Skeletal muscle cell (primary cell): ENCODE measurements around the gene GREB1.

Source experiments
- DNase-seq: peaks from one replicate; pipeline ENCODE4 v3.0.0-alpha.2; 2010; ENCODE audit warnings: low read depth
- H3K4me3 ChIP-seq: 2 replicates; pipeline ENCODE4 v1.5.1; 2011; ENCODE audit warnings: low read depth, mild to moderate bottlenecking, control low read depth, low read length, moderate library complexity

The GREB1 gene

DNA sequence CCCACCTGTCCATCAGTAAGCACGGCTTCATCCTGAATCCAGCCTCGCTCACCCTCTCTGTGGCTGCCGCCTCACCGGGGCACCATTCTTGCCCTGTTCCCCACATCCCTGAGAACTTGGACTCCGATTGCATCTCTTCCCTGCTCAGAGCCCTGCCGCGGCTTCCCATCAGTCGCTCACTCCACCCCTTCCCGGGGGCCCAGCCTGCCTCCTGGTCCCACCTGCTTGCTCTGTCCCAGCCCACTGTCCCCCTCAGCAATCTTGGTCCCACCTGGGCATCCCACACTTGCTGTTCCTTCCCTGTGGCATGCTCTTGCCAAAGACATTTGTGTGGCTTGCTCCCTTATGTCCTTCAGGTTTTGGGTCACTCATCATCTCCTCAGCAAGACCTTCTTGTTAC is 56.3 kb downstream of the GREB1 start:
- no peak for DNase-seq
- H3K4me3 ChIP-seq, result no peak overlapping the region

DNA sequence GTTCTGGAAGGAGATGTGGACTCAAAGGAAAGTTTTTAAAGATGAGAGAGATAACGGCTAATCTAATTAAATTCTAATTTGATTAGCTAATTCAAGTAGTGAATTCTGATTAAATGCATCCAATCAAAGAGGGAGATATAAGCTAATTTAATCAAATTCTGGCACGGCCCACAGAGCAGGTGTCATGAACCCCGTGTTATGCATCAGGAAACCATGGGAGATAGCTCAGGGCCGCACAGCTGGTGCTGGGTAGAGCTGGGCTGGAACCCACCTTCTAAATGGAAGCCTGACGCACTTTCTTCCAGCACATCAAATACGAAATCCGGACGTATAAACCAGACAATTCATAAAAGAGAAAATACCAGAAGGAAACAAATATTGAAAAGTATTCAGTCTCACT is 57.2 kb downstream of the GREB1 start:
- no peak overlapping the region for H3K4me3 ChIP-seq
- DNase-seq, result no peak

DNA sequence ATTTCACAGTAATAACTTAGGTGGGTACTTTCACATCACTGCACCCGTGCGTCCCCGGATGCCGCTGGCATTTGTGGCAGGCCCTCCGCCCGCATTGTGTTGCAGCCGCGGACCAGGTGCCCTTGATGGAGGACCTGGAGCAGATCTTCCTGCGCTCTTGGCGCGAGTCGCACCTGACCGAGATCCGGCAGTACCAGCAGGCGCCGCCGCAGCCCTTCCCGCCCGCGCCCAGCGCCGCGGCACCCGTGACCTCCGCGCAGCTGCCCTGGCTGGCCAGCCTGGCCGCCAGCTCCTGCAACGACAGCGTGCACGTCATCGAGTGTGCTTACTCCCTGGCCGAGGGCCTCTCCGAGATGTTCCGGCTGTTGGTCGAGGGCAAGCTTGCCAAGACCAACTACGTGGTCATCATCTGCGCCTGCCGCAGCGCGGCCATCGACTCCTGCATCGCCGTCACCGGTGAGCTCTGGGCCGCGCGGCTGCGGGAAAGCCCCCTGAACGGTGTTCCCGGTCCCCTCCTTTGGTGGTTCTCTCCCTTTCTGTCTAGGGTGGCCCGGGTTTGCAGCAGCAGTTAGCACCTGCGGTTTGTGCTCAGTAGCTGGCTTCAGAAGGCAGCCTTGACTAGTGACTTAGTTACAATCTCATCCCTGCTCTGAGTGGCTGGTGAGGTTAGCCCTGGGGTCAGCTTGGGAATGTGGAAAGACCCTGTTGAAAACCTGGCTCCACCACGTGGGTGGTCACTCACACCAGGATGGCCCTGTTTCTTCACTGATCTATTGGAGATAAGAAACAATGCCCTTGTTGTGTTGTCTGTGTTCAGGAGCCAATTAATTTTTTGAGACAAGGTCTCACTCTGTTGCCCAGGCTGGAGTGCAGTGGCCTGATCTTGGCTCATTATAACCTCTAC is 59.1 kb downstream of the GREB1 start:
- H3K4me3 ChIP-seq, result no peak overlapping the region
- no peak for DNase-seq

DNA sequence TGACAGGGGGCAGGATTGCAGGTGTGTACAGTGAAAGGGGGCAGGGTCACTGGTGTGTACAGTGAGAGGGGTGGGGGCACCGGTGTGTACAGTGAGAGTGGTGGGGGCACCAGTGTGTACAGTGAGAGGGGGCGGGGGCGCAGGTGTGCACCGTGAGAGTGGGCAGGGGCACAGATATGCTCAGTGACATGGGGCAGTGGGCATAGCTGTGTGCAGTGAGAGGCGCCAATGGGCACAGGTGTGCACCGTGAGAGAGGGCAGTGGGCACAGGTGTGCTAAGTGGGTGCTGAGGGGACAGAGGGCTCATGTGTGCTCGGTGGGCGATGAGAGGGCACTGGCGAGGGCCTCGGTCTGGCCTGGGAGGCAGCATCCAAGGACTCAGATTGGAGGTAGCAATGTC is 63.0 kb downstream of the GREB1 start:
- no peak overlapping the region for H3K4me3 ChIP-seq
- DNase-seq, result no peak

GRCh38 chr2:11597538-11598225 is 63.8 kb downstream of the GREB1 start:
- DNase-seq, result no peak

GRCh38 chr2:11598228-11598731 is 64.4 kb downstream of the GREB1 start:
- DNase-seq, result no peak
- no peak overlapping the region for H3K4me3 ChIP-seq

More at GRCh38 chr2:11597538-11598225, 63.8 kb downstream of the GREB1 start:
- H3K4me3 ChIP-seq, result no peak overlapping the region

DNA sequence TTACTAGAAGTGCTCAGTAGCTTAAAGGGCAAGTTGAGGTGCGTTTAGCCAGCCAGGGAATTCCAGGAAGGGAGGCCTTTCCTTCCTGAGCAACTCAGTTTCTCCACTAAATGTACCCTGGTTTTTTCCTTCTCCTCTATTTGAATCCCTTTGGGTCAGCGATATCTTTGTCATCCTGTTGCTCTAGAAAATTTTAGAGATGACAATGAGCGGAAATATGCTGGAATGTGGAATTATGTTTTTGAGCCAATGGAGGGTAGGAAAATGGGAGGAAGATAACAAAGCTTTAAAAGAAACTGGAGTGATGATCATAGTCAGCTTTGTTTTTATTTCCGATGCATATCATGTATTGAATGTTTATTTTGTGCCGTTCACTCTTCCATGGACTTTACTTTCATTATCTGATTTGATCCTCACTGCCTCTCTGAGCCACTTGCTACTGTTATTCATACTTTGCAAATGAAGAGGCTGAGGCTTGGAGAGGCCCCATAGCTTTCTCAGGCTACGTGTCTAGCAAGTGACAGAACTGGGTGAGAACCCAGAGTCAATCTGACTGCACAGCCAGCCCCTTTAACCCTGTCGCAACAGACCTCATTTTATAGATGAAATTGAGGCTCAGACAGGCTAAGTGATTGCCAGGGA is 68.8 kb downstream of the GREB1 start:
- no peak overlapping the region for H3K4me3 ChIP-seq
- DNase-seq, result no peak

DNA sequence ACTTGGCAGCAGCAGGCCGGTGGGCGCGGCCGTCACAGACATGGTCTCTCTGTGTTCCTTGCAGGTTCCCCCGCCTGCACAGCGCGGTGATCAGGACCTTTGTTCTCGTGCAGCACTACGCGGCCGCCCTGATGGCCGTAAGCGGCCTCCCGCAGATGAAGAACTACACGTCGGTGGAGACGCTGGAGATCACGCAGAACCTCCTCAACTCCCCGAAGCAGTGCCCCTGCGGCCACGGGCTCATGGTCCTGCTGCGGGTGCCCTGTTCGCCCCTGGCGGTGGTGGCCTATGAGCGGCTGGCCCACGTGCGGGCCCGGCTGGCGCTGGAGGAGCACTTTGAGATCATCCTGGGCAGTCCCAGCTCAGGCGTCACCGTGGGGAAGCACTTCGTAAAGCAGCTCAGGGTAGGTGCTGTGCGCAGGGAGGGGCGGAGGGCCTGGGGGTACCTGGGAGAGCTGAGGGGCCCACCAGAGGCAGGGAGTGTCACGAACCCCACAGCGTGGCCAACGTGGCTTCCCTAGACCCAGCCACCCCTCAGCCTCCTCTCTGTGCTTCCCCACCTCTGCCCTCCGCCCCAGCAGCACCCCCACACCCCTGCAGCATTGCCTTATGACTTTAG is 76.9 kb downstream of the GREB1 start:
- no peak for DNase-seq
- no peak overlapping the region for H3K4me3 ChIP-seq

DNA sequence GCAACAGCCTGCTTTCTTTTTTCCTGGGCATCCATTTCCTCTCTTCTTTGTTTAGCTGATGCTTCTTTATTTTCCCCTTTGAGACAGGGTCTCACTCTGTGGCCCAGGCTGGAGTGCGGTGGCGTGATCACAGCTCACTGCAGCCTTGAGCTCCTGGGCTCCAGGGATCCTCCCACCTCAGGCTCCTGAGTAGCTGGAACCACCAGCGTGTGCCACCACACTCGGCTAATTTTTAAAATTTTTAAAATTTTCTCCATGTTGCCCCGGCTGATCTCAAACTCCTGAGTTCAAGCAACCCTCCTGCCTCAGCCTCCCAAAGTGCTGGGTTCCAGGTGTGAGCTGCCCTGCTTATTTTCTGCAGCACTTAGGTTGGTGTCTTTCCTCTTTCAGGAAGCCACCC is 77.4 kb downstream of the GREB1 start:
- H3K4me3 ChIP-seq, result no peak overlapping the region
- DNase-seq, result no peak

- H3K4me3 ChIP-seq, result no peak overlapping the region
- DNase-seq, result no peak
Observed at GRCh38 chr2:11612553-11613215, 78.8 kb downstream of the GREB1 start.

DNA sequence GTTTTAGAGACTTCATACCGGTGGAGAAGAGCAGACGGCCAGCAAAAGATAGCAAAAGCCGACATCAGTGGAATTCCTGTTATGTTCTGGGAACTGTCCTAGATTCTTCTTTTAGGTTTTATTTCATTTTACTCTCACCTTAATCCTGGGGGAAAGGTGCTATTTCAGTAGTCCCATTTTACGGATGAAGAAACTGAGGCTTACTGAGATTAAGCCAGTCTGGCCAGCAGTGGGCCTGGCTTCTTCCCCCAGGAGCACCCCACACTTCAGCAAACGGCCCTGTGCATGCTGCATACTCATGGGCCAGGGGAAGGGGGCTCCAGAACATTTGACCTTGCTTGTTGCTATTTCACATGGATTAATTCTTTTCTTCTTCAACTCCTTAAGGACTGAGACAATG is 79.5 kb downstream of the GREB1 start:
- no peak for DNase-seq
- no peak overlapping the region for H3K4me3 ChIP-seq

GRCh38 chr2:11615209-11615608 is 81.4 kb downstream of the GREB1 start:
- no peak for DNase-seq
- H3K4me3 ChIP-seq, result no peak overlapping the region

GRCh38 chr2:11616097-11616687 is 82.3 kb downstream of the GREB1 start:
- no peak overlapping the region for H3K4me3 ChIP-seq
- no peak for DNase-seq

DNA sequence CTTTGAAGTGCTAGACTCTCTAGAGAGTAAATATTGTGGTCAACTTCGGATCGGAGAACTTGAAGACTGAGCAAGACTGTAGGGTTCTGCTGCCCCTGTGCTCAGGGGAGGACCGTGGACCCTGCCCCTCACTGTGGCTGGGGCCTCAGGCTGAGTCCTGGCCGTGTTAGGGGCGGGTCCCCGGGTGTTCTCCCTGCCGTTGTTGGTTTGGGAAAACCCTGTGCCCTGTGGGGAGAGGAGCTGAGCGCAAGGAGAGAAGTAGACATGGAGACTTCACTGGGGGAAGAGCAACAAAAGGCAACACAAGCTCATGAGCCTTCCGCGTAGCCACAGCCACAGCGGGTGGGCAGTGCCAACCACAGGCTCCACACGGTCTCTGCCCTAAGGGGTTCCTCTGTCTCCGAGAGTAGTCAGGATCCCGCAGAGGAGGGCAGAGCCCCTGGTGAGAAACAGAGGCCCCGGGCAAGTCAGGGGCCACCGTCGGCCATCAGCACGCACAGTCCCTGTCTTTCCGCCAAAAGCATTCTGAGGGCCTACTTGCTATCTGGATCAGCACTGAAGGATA is 83.1 kb downstream of the GREB1 start:
- H3K4me3 ChIP-seq, result no peak overlapping the region
- no peak for DNase-seq

- no peak overlapping the region for H3K4me3 ChIP-seq
Observed at GRCh38 chr2:11617527-11617926, 83.7 kb downstream of the GREB1 start.

GRCh38 chr2:11617984-11618707 is 84.3 kb downstream of the GREB1 start:
- no peak overlapping the region for H3K4me3 ChIP-seq
- DNase-seq, result no peak

More at GRCh38 chr2:11617527-11617926, 83.7 kb downstream of the GREB1 start:
- no peak for DNase-seq

DNA sequence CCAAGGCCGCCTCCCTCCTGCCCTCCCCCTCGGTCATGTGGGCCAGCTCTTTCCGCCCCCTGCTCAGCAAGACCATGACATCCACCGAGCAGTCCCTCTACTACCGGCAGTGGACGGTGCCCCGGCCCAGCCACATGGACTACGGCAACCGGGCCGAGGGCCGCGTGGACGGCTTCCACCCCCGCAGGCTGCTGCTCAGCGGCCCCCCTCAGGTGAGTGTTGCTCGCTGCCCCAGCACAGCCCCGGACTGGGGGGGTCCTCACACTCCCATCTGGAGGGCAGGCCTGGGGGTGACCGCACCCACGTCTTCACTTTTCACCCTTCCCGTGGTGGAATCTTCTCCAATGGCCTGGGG is 84.8 kb downstream of the GREB1 start:
- DNase-seq, result no peak
- no peak overlapping the region for H3K4me3 ChIP-seq

DNA sequence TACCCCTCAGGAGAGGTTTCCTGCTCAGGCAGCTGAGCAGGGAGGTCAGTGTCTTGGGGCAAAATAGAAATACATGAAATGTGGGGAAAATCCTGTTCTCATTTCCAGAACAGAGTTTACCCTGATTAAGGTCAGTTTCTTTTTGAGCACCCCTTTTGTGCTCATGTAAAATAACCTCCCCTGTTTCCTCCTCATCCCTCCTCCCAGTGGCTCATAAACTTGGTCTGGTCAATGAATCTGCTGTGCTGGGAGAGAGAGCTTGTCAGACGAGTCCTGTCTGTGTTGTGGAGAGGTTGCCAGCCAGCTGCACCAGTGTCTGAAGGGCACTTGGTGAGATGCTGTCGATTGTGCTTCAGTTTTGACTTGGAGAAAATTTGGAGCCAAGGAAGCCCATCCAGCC is 87.6 kb downstream of the GREB1 start:
- no peak for DNase-seq
- H3K4me3 ChIP-seq, result no peak overlapping the region
